Measurements from ENCODE around the gene MLIP. TPM values are rescaled to one million over a fixed set of nuclear protein-coding genes. Genes with fewer than 3 reads are reported as not detected.

The MLIP gene
- total RNA-seq, 3 donors from 2014 or later (not counting 1 experiment from before 2014, with no cell fraction given): not detected

DNA sequence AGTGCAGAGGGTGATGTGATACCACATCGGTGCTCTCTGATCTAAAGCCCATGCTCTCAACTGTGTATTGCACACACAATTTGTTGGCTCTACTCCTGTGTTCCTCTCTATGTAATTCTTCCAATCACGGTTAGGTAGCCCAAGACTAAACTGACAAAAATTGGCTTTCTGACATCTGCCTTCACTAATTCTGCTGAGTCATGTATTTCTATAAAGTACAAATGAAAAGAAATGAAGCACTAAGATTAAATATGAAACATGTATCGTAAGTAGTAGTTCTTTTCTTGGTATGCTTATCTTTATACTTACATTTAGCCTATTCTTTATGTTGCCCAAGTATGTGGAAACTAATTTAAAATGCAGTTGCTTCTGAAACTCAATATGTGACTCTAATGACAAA, 7.7 kb upstream of the MLIP start:
- H3K9me3 ChIP-seq (ENCODE audit: control insufficient read depth, insufficient read depth, low read length): no peaks in the 10 kb centered on the region
- intact Hi-C loops (cut with micrococcal nuclease): no loop called here
- ATAC-seq: no peak

DNA sequence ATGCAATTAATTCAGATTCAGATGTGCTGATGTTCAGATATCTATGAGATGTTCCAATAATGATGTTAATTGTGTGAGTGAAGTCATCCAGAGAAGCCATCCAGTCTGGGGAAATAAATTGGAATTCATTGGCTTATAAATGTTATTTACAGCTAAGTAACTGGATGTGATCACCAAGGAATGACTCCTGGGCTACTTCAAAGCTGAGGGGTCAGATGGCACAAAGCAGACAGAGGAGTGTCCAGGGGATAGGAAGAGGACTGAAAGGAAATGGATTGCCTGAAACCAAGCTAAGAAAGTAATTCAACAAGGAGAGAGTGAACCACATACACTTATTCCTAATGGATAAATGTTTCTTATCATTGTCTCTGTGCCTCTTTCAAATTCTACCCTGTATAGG, 4.5 kb upstream of the MLIP start:
- Mint-ChIP-seq H3K9me3 (peaks cover 3 to 7% of the 10 kb centered on the region in 2 donors), H3K27ac (no peak overlapping the region), H3K4me3 (no peak overlapping the region), H3K36me3 (no peaks in the 10 kb centered on the region), H3K4me1 (no peaks in the 10 kb centered on the region), H3K27me3 (ENCODE audit: low read depth in 2 of 2) (no peaks in the 10 kb centered on the region)
- ATAC-seq (no peak), DNase-seq (no peak)
- Histone ChIP-seq H3K9me3 (ENCODE audit: control insufficient read depth, insufficient read depth, low read length) (no peaks in the 10 kb centered on the region), H3K27me3 (ENCODE audit: control insufficient read depth, insufficient read depth, low read length) (no peaks in the 10 kb centered on the region), H3K4me3 (ENCODE audit: low read length) (no peak overlapping the region), H3K27ac (ENCODE audit: low read length) (no peak overlapping the region), H3K4me1 (ENCODE audit: control insufficient read depth, insufficient read depth, low read length) (no peaks in the 10 kb centered on the region), H3K36me3 (ENCODE audit: control insufficient read depth, insufficient read depth, low read length) (no peaks in the 10 kb centered on the region)
- TF ChIP-seq, protein P1, sequence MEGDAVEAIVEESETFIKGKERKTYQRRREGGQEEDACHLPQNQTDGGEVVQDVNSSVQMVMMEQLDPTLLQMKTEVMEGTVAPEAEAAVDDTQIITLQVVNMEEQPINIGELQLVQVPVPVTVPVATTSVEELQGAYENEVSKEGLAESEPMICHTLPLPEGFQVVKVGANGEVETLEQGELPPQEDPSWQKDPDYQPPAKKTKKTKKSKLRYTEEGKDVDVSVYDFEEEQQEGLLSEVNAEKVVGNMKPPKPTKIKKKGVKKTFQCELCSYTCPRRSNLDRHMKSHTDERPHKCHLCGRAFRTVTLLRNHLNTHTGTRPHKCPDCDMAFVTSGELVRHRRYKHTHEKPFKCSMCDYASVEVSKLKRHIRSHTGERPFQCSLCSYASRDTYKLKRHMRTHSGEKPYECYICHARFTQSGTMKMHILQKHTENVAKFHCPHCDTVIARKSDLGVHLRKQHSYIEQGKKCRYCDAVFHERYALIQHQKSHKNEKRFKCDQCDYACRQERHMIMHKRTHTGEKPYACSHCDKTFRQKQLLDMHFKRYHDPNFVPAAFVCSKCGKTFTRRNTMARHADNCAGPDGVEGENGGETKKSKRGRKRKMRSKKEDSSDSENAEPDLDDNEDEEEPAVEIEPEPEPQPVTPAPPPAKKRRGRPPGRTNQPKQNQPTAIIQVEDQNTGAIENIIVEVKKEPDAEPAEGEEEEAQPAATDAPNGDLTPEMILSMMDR (IDR thresholded peaks at IDR 0.05): no peak
- intact Hi-C loops (cut with micrococcal nuclease): no loop called here

More for the DNA sequence above, 7.7 kb upstream of the MLIP start:
- H3K9me3 Mint-ChIP-seq: peaks cover 0 to 6% of the 10 kb centered on the region in 2 donors
- TF ChIP-seq, protein P1 (IDR thresholded peaks at IDR 0.05): no peak
- WGBS (ENCODE audit: insufficient coverage): 100% methylated on average over 2 of the region's 3 CpGs
- H3K27me3 ChIP-seq (ENCODE audit: control insufficient read depth, insufficient read depth, low read length): no peaks in the 10 kb centered on the region
- no peaks in the 10 kb centered on the region for H3K4me1 Mint-ChIP-seq
- no peaks in the 10 kb centered on the region for H3K27me3 Mint-ChIP-seq (ENCODE audit: low read depth in 2 of 2)
- no peak overlapping the region for H3K4me3 ChIP-seq (ENCODE audit: low read length)
- DNase-seq: no peak
- H3K27ac ChIP-seq (ENCODE audit: low read length): no peak overlapping the region
- no peaks in the 10 kb centered on the region for H3K4me1 ChIP-seq (ENCODE audit: control insufficient read depth, insufficient read depth, low read length)
- H3K36me3 ChIP-seq (ENCODE audit: control insufficient read depth, insufficient read depth, low read length): no peaks in the 10 kb centered on the region
- H3K36me3 Mint-ChIP-seq: no peaks in the 10 kb centered on the region
- no peak overlapping the region for H3K4me3 Mint-ChIP-seq
- H3K27ac Mint-ChIP-seq: no peak overlapping the region

DNA sequence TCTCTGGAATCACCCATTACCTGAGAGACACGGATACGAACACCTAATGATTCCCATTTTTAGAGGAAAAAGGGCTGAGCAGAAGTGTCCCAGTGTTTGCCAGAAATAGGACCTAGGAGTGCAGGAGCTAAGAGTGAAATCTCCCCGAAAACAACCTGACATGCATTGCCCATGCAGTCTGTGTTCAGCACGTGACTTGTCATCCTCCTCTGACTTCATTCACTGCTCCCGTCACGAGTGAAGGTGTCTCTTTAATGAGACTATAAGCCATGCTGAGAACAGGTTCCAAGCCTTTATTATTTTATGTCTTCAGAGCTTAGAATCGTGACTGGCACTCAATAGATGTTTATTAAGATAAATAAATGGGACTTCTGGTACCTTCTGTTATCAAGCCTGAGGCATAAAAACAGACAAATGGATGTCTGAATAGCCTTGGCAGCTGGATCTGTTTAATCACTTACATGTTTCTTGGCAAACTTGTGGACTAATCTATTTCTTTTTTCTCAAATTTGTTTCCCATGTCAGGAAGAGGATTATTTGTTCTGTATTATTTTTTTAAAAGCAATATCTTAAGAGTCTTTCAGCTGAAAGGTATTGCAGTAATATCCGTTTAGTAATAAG, 3.7 kb upstream of the MLIP start:
- no peaks in the 10 kb centered on the region for H3K27me3 ChIP-seq (ENCODE audit: control insufficient read depth, insufficient read depth, low read length)
- H3K4me1 ChIP-seq (ENCODE audit: control insufficient read depth, insufficient read depth, low read length): no peaks in the 10 kb centered on the region
- no peak overlapping the region for H3K27ac ChIP-seq (ENCODE audit: low read length)
- no peaks in the 10 kb centered on the region for H3K27me3 Mint-ChIP-seq (ENCODE audit: low read depth in 2 of 2)
- H3K36me3 Mint-ChIP-seq: no peaks in the 10 kb centered on the region
- ATAC-seq (no peak), DNase-seq (no peak)
- H3K27ac Mint-ChIP-seq: no peak overlapping the region
- peaks cover 3 to 7% of the 10 kb centered on the region in 2 donors for H3K9me3 Mint-ChIP-seq
- H3K9me3 ChIP-seq (ENCODE audit: control insufficient read depth, insufficient read depth, low read length): no peaks in the 10 kb centered on the region
- no peaks in the 10 kb centered on the region for H3K36me3 ChIP-seq (ENCODE audit: control insufficient read depth, insufficient read depth, low read length)
- H3K4me3 ChIP-seq (ENCODE audit: low read length): no peak overlapping the region
- WGBS (ENCODE audit: insufficient coverage): 84% methylated on average over 8 of the region's 8 CpGs
- no peak overlapping the region for H3K4me3 Mint-ChIP-seq
- intact Hi-C loops (cut with micrococcal nuclease): no loop called here
- TF ChIP-seq, protein P1 (IDR thresholded peaks at IDR 0.05): no peak
- H3K4me1 Mint-ChIP-seq: no peaks in the 10 kb centered on the region

DNA sequence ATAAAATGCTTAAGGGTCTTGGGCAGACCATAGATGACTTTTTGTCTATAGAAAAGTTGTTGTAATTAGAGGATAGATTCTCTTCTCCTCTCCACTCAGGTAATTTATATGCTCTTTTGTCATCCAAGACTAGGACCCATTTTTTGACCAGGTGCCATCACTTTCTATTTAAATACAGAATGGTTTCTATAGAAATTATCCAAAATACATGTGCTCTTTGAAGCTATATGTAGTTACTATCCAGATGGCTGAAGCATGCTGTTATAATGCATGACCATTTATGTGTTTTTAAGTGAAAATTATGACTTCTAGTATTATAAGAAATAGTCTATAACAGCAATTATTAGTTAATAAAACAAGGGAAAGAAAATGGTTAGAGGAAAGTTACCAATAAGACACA, 3.0 kb upstream of the MLIP start:
- intact Hi-C loops (cut with micrococcal nuclease): no loop called here
- Mint-ChIP-seq H3K4me3 (no peak overlapping the region), H3K4me1 (no peaks in the 10 kb centered on the region), H3K27me3 (ENCODE audit: low read depth in 2 of 2) (no peaks in the 10 kb centered on the region), H3K36me3 (no peaks in the 10 kb centered on the region), H3K9me3 (peaks cover 3 to 7% of the 10 kb centered on the region in 2 donors), H3K27ac (no peak overlapping the region)
- ATAC-seq (no peak), DNase-seq (no peak)
- Histone ChIP-seq H3K9me3 (ENCODE audit: control insufficient read depth, insufficient read depth, low read length) (no peaks in the 10 kb centered on the region), H3K27ac (ENCODE audit: low read length) (no peak overlapping the region), H3K4me3 (ENCODE audit: low read length) (no peak overlapping the region), H3K27me3 (ENCODE audit: control insufficient read depth, insufficient read depth, low read length) (no peaks in the 10 kb centered on the region), H3K4me1 (ENCODE audit: control insufficient read depth, insufficient read depth, low read length) (no peaks in the 10 kb centered on the region), H3K36me3 (ENCODE audit: control insufficient read depth, insufficient read depth, low read length) (no peaks in the 10 kb centered on the region)
- TF ChIP-seq, protein P1 (IDR thresholded peaks at IDR 0.05): no peak
